Activated CD4-positive, CD25-positive, alpha-beta regulatory T cell (primary cell): ENCODE measurements around the gene NPSR1.
"Not testable (repeated sequence)": the region's sequence is repeated elsewhere in the genome, so short reads cannot be mapped to it uniquely, and the experiment has no call there.

Experiments
- DNase-seq, 4 experiments: peaks; one replicate each; lab custom pipeline; 2025; lab: John Stamatoyannopoulos, UW

Gene NPSR1

GRCh38 chr7:34757570-34758110, 99.6 kb downstream of the NPSR1 start:
- DNase-seq = no peak

GRCh38 chr7:34758111-34758601, 100.1 kb downstream of the NPSR1 start:
- no peak for DNase-seq

GRCh38 chr7:34759477-34760125, 101.6 kb downstream of the NPSR1 start:
- no peak for DNase-seq

- DNase-seq = no peak
Measured at GRCh38 chr7:34760271-34760670, 102.3 kb downstream of the NPSR1 start.

GRCh38 chr7:34761206-34761605, 103.2 kb downstream of the NPSR1 start:
- DNase-seq = no peak

- no peak for DNase-seq
Measured at GRCh38 chr7:34761627-34762026, 103.6 kb downstream of the NPSR1 start.

GRCh38 chr7:34762764-34763163, 104.7 kb downstream of the NPSR1 start:
- no peak for DNase-seq

GRCh38 chr7:34772296-34772938, 114.4 kb downstream of the NPSR1 start:
- no peak for DNase-seq

GRCh38 chr7:34776748-34777358, 118.8 kb downstream of the NPSR1 start:
- no peak for DNase-seq

GRCh38 chr7:34780546-34780945, 122.5 kb downstream of the NPSR1 start:
- DNase-seq = no peak

- no peak for DNase-seq
Measured at GRCh38 chr7:34787586-34787985, 129.6 kb downstream of the NPSR1 start.

GRCh38 chr7:34806831-34807230, 148.8 kb downstream of the NPSR1 start:
- no peak for DNase-seq

GRCh38 chr7:34807548-34808340, 149.7 kb downstream of the NPSR1 start:
- DNase-seq = no peak

- DNase-seq = not testable (repeated sequence)
Measured at GRCh38 chr7:34814203-34814842, 156.3 kb downstream of the NPSR1 start.

- DNase-seq = no peak
Measured at GRCh38 chr7:34821932-34822558, 164.0 kb downstream of the NPSR1 start.

GRCh38 chr7:34823650-34824258, 165.7 kb downstream of the NPSR1 start:
- DNase-seq = peak; percentile 16 to 25 (median 20)

GRCh38 chr7:34825221-34825620, 167.2 kb downstream of the NPSR1 start:
- DNase-seq = no peak

- DNase-seq = no peak
Measured at GRCh38 chr7:34830390-34830789, 172.4 kb downstream of the NPSR1 start.

- DNase-seq = no peak
Measured at GRCh38 chr7:34831436-34831835, 173.4 kb downstream of the NPSR1 start.

- no peak for DNase-seq
Measured at GRCh38 chr7:34832020-34832419, 174.0 kb downstream of the NPSR1 start.
